H7 (cell line): ENCODE measurements around the gene GPR17. TPM values are rescaled to one million over a fixed set of nuclear protein-coding genes. Genes with fewer than 3 reads are reported as not detected.

Experiments used
- DNase-seq: peaks from one replicate; pipeline ENCODE4 v3.0.0; 2012
- H3K27me3 ChIP-seq: 2 replicates; pipeline ENCODE4 v1.6.0; 2011; ENCODE audit warnings: mild to moderate bottlenecking, low read length; ENCODE audit not compliant: control insufficient read depth, insufficient read depth
- H3K36me3 ChIP-seq: replicated peaks from 2 replicates; pipeline ENCODE4 v1.5.1; 2011; ENCODE audit warnings: low read length; ENCODE audit not compliant: control insufficient read depth, insufficient read depth
- H3K4me3 ChIP-seq: 2 replicates; pipeline ENCODE4 v1.5.1; 2011; ENCODE audit warnings: low read depth, mild to moderate bottlenecking, control low read depth, low read length, moderate library complexity; ENCODE audit not compliant: insufficient read depth
- total RNA-seq: library from RNA; depleted of rRNA; stranded (reverse); fragments of >200 nt; shearing (Covaris generic); gene quantifications from 2 replicates; pipeline ENCODE4 v1.2.3, GENCODE V29; 2014; rRNA removed

Gene GPR17, protein sequence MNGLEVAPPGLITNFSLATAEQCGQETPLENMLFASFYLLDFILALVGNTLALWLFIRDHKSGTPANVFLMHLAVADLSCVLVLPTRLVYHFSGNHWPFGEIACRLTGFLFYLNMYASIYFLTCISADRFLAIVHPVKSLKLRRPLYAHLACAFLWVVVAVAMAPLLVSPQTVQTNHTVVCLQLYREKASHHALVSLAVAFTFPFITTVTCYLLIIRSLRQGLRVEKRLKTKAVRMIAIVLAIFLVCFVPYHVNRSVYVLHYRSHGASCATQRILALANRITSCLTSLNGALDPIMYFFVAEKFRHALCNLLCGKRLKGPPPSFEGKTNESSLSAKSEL
- not detected in 2 replicates for total RNA-seq

DNA sequence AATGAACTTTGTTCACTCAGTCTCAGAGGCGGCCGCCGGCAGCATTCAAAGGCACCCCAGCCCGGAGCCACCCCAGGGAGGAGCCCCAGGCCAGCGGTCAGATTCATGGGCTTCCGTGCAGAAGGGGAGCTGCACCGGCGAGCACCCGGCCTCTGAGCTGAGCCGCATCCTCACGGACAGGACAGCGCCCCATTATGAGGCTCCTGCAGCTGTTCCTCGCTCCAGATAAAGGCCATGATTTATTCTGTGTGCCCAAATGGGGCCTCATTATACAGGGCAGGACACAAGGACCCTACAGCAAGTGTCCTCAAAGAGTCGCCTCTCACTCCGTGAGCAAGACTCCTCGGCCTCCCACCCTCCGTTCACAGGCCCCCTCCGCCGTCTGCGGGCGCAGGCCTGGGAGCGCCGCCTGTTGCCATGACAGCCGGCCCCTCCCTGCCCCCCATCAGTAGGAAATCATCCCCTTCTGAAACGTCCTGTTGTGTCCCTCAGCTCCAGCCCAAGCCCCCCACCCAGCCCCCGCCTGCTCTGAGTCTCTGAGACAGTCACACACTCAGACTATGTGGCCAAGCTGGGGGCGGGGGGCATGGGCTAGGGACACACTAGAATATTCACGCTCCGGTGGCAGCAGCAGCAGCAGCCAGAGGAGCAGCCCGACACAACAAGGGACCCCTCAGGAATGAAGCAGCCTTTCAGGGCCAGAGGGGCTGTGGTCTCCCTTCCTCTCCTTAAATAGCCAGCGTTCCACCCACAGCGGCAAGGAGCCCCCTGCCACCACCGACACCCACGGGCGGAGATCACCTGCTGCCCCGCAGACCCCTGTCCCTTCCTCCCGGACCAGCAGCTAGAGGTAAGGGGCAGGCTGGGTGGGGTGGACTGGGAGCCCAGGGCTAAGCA, at the start of gene GPR17:
Gene GPR17, plus strand, starts transcription at position 759 of the 897 bp plus-strand sequence. CDS start 4,583 bp downstream, outside the sequence.
- no peaks in the 10 kb centered on the region for H3K27me3 ChIP-seq
- no peak for DNase-seq
- no peak within 1 kb of the TSS for H3K4me3 ChIP-seq
- H3K36me3 ChIP-seq, result no peaks in the 10 kb centered on the region

DNA sequence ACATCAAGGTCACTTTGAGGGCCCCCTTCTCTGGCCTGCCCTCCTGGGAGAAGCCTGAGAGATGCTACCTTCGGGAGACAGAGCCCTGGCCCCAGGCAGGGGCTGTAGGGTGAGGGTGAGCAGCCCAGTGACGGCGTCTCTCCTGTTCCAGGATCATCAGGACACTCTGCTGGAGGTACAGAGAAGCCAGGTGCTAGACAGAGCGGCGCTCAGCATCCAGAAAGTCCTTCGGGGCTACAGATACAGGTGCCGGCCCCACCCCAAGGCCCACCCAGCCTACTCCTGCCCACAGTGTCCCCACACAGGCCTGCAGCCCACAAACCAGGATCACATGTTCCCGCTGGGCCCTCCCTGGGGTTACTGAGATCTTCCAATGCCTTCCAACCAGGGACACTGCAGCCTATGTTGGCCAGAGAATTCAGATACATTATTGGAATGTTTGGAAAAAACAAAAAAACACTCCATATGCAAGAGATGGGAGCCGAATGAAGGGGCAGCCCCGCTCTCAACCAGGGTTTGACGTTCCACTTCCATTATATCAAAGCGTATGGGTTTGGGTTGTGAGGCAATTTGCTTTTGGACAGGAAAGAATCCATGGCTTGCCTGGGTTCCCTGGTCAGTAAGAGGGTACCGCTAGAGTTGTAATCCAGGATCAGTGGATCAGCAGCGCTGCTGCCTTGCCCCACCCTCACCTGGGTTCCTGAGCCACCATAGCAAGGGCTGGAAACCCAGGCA, 49.5 kb upstream of the GPR17 start:
- Histone ChIP-seq H3K27me3 (no peaks in the 10 kb centered on the region), H3K4me3 (no peak overlapping the region)
- peak; percentile 19 for DNase-seq

DNA sequence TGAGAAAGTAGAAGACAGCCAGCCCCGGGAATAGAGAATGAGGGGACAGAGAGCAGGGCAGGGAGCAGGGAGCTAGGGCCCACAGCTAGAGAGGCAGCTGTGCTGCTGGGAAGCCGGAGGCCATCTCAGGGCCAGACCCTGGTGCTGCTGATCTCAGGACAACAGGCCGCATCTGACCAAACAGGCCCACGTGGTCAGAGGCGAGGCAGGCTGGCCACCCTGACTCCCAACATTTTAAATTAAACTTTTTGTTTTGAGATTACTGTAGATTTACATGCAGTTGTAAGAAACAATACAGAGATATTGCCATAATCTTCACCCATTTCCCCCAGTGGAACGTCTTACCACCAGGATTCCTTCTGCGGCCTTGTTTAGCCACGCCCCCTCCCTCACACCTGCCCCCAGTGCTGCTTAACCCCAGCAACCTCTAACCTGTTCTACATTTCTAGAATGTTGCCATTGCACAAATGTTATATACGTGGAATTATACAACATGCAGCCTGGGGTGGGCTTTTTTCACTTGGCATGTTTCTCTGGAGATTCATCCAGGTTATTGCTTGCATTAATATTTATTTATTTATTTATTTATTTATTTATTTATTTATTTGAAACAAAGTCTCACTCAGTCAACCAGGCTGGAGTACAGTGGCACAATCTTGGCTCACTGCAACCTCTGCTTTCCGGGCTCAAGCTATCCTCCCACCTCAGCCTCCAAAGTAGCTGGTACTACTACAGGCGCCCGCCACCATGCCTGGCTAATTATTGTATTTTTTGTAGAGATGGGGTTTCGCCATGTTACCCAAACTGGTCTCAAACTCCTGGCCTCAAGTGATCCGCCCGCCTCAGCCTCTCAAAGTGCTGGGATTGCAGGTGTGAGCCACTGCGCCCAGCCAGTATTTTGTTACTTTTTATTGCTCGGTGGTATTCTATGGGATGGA, 48.6 kb upstream of the GPR17 start:
- DNase-seq, result peak; percentile 55
- no peaks in the 10 kb centered on the region for H3K27me3 ChIP-seq
- no peaks in the 10 kb centered on the region for H3K36me3 ChIP-seq
- H3K4me3 ChIP-seq, result no peak overlapping the region

More for the DNA sequence above, 49.5 kb upstream of the GPR17 start:
- H3K36me3 ChIP-seq, result no peaks in the 10 kb centered on the region

DNA sequence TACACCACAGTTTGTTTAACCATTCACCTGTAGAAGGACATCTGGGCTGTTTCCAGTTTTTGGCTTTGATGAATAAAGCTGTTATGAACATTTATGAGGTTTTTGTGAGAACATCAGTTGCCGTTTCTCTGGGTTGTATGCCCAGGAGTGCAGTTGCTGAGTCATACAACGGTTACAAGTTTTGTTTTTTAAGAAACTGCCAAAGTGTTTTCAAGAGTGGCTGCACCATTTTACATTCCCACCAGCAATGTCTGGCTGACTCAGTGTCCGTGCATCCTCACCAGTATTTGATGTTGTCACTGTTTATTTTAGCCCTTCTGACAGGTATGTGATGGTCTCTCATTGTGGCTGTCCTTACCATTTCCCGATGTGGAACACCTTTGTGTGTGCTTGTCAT, 48.0 kb upstream of the GPR17 start:
- peak; percentile 7 for DNase-seq
- no peak overlapping the region for H3K4me3 ChIP-seq
- no peaks in the 10 kb centered on the region for H3K36me3 ChIP-seq
- H3K27me3 ChIP-seq, result no peaks in the 10 kb centered on the region

DNA sequence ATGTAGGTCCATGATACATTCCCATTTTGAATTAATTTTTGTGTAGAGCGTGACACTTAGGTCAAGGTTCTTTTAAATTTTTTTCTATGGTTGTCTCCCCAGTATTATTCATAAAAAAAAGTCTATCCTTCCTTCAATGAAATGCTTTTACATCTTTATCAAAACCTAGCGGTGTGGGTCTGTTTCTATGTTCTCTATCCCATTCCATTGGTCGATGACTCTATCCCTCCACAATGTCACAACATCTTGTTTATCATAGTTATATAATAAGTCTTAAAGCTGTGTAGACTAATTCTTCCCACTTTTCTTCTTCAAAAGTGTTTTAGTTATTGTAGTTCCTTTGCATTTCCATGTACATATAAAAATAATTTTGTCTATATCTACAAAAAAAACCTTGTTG, 47.2 kb upstream of the GPR17 start:
- Histone ChIP-seq H3K27me3 (no peaks in the 10 kb centered on the region), H3K4me3 (no peak overlapping the region), H3K36me3 (no peaks in the 10 kb centered on the region)
- DNase-seq, result no peak

DNA sequence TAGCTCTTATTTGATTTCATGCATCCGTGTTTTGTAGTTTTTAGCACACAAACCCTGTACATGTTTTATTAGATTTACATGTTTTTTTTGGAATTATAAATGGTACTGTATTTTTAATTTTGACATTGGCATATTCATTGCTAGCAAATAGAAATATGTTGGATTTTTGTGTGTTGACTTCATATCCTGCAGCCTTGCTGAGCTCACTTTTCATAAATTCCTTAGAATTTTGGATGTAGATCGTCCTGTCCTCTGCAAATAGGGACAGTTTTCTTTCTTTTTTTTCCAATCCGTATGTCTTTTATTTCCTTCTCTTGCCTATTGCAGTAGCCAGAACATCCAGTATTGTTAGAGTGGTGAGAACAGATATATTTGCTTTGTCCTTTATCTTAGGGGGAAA, 46.7 kb upstream of the GPR17 start:
- no peak overlapping the region for H3K4me3 ChIP-seq
- H3K36me3 ChIP-seq, result no peaks in the 10 kb centered on the region
- H3K27me3 ChIP-seq, result no peaks in the 10 kb centered on the region
- DNase-seq, result no peak

DNA sequence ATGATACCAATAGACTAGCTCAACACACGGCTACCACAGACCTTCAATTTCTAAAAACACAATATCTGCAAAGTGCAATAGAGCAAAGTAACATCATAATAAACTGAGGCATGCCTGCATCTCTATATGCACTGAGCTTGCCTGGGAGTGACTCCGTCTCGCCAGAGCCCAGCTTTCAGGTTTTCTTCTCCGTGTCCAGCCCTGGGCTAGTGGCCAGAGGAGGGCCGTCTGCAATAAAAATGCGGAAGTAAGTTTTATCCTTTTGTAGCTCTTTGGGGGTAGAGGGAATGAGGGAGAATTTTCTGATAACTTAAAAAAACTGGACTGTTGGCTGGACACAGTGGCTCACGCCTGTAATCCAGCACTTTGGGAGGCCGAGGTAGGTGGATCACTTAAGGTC, 41.0 kb upstream of the GPR17 start:
- Histone ChIP-seq H3K36me3 (no peaks in the 10 kb centered on the region), H3K4me3 (no peak overlapping the region), H3K27me3 (no peaks in the 10 kb centered on the region)
- DNase-seq, result peak; percentile 5

DNA sequence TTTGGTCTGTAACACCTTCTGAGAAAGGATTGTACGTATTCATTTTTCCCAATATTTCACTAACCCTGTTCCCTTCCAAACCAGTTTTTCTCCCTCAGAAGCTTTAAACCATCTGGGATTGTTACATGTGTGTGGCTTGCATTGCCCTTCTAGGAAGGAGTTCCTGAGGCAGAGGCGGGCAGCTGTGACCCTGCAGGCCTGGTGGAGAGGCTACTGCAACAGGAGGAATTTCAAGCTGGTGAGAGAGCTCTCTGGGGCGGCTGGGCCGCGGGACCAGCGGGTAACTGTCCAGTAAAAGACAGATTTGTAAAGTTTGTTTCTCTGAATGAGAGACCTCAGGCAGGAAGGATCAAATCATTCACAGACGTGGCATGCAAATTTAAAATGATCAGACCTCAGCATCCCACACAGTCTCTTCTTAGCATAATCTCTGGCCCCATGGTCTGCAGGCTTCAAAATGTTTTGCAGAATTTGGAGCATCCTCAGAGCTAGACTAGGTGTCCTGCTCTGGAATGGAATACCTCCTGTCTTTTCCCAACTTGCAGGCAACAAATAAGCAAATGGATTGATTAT, 40.2 kb upstream of the GPR17 start:
- no peak overlapping the region for H3K4me3 ChIP-seq
- no peaks in the 10 kb centered on the region for H3K27me3 ChIP-seq
- no peaks in the 10 kb centered on the region for H3K36me3 ChIP-seq
- DNase-seq, result peak; percentile 17

DNA sequence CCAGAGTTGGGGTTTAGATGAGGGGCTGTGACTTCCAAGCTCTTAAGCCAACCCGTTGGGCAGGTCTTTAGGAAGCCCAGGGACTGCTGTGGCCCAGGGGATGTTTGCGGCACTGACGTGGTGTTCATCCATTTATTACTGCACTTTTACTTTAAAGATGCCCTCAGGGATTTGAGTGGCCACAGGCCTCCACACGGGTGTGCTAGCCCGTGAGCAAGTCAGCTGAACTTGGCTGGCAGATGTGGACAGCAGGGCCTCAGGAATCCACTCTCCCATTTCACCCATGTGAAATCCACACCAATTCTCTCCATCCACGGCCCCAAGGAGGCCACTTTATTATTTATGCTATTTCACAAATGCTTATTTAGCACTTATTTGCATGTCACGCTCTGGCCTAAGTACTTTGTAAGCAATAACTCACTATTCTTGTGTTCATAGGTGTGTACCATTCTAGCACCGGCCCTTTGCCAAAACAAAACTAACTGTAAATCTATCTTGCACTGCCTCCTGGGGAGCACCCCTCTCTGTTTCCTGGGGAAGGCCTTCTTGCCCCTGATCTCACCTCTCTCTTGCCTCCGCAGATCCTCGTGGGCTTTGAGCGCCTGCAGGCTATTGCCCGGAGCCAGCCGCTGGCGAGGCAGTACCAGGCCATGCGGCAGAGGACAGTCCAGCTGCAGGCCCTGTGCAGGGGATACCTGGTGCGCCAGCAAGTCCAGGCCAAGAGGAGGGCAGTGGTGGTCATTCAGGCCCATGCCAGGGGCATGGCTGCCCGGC, 39.1 kb upstream of the GPR17 start:
- DNase-seq, result peak; percentile 25
- H3K4me3 ChIP-seq, result no peak overlapping the region
- H3K36me3 ChIP-seq, result no peaks in the 10 kb centered on the region
- H3K27me3 ChIP-seq, result no peaks in the 10 kb centered on the region

DNA sequence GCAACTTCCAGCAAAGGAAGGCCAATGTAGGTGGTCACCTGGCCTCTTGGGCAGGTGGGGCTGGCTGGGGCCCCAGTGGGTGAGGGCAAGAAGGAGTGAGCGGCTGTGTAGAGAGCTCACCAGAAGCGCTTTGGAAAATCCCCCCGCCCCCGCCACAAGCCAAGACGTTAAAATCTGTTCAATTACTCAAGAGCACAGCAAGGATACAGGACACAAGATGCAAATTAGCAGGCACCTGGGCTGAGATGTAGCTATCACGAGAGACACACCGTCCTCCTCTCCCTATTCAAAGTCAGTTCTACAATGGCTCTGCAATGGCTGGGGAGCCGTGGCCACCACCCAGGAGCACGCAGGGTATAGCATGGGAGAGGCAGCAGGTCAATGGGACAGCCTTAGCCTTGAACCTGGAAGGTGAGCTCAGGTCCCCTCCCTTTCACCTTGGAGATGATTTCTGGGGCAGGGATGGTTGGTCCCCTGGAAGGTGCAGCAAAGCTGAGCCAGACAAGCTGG, 38.5 kb upstream of the GPR17 start:
- H3K27me3 ChIP-seq, result no peaks in the 10 kb centered on the region
- H3K4me3 ChIP-seq, result no peak overlapping the region
- DNase-seq, result peak; percentile 26
- H3K36me3 ChIP-seq, result no peaks in the 10 kb centered on the region

DNA sequence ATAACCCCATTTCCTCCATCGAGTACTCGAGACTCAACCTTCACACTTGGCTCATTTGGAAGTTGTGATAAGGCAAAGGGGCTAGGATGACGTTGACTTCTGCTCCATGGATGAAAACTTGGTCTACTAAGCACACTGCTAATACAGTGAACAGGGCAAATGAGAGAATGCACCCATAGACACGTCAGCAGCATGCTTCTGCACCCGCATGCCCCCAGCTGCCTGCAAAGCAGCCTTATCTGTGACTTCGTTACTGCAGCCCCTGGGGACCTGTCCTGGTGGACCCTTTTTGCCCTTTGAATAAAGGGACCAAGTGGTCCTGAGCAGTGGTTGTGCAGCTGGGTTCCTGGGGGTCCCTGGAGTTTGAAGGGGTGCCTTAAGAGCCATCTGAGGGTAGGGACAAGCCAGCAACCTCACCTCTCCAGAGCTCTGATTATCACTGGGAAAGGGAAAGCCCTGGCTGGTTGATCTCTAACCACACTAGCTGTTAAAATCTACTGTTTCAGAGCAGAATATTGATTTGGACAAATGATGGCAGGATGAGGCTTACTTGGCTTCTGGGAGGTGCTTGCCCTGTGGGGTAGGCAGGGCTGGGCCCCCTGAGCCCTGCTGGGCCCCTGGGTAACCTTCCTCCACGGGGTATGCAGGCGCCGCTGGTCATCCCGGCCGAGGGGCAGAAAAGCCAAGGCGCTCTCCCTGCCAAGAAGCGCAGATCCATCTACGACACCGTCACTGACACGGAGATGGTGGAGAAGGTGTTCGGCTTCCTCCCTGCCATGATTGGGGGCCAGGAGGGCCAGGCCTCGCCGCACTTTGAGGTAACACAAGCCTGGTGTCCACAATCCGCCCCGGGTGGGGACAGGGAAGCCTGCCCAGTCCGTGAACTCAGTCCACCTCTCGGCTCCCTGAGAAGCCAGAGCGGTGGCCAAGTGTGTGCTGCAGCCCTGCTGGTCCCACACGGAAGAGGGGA, 37.6 kb upstream of the GPR17 start:
- Histone ChIP-seq H3K36me3 (no peaks in the 10 kb centered on the region), H3K27me3 (no peaks in the 10 kb centered on the region), H3K4me3 (no peak overlapping the region)
- DNase-seq, result peak; percentile 15
